ENCODE results near the gene PRR7. TPM values are rescaled to one million over a fixed set of nuclear protein-coding genes. Genes with fewer than 3 reads are reported as not detected.

PRR7 gene
- total and polyA plus RNA-seq, 2 experiments from 2014 or later = 10.5 to 24.8 TPM

DNA sequence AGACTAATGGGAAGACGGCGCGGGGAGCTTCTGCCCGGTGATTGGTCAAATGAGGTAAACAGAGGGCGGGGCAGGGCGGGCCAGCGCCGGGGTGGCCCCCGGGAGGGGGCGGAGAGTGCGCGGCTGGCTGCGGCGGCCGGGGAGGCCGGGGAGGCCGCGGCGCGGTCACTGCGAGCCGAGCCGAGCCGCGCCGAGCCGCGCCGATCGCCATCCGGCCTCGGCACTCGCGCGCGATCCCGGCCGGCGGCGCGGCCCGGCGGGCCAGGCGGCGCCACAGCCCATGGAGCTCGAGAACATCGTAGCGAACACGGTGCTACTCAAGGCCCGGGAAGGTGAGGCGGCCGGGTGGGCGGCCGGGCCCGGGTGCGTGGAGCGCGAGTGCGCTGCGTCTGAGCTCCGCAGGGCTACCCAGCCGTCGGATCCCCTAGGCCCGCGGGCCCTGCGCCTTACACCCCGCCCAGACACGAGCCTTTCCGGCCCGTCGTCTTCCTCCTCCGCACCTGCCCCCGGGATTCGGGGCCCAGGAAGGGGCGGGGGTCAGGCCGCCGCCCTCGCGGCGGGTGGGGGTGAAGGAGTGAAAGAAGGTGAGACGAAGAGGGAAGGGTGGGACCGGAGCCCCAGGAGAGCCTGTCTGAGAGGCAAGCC, 19.9 kb upstream of the PRR7 start, which contains the start of gene GRK6:
TSS of gene GRK6 (plus strand) at position 111 of the 645 bp plus-strand sequence. CDS start at position 281, 170 bp downstream.
- peak; percentile 74 for DNase-seq

GRCh38 chr5:177427211-177427822, 19.3 kb upstream of the PRR7 start:
- Histone ChIP-seq H4K20me1 (ENCODE audit: insufficient read depth) (no peaks in the 10 kb centered on the region), H3K4me2 (ENCODE audit: unreplicated experiment) (peak overlapping the region; percentile 76), H3K36me3 (ENCODE audit: low read depth) (no peaks in the 10 kb centered on the region), H2AFZ (peak overlapping the region; percentile 53), H3K27ac (peak overlapping the region; percentile 57), H3K4me1 (ENCODE audit: insufficient read depth) (peaks cover 10% of the 10 kb centered on the region), H3K27me3 (replicated peaks; ENCODE audit: insufficient read depth) (no peaks in the 10 kb centered on the region), H3K4me3 (peak overlapping the region; percentile 76), H3K79me2 (ENCODE audit: insufficient read depth) (peaks cover 28% of the 10 kb centered on the region), H3F3A (ENCODE audit: insufficient read depth) (no peaks in the 10 kb centered on the region), H3K9ac (peak overlapping the region; percentile 91), H3K9me2 (ENCODE audit: insufficient read depth) (no peaks in the 10 kb centered on the region), H3K9me3 (ENCODE audit: low read depth) (no peaks in the 10 kb centered on the region)
- peak; percentile 44 for DNase-seq
- in situ Hi-C loops (cut with MboI) = no loop called here
- WGBS, 2 experiments (ENCODE audit: low coverage in 1 of 2, low lambda C conversion rate in 2 of 2, missing lambda C conversion rate in 2 of 2) = 13 to 14% methylated on average over 11 of the region's 11 CpGs
- TF ChIP-seq EZH2phosphoT487 (IDR thresholded peaks at IDR 0.05; ENCODE audit: insufficient read depth, low read depth) (no peak), EZH2 (IDR thresholded peaks at IDR 0.05; ENCODE audit: insufficient read depth, poor library complexity, severe bottlenecking) (no peak)

More for the DNA sequence above, 19.9 kb upstream of the PRR7 start, which contains the start of gene GRK6:
- no peaks in the 10 kb centered on the region for H3K27me3 ChIP-seq (replicated peaks; ENCODE audit: insufficient read depth)
- H3K9ac ChIP-seq = peak within 1 kb of the TSS; percentile 91
- no peaks in the 10 kb centered on the region for H3K9me3 ChIP-seq (ENCODE audit: low read depth)
- H3K9me2 ChIP-seq (ENCODE audit: insufficient read depth) = no peaks in the 10 kb centered on the region
- H3K4me1 ChIP-seq (ENCODE audit: insufficient read depth) = peaks cover 10% of the 10 kb centered on the region
- no peak for TF ChIP-seq EZH2 (IDR thresholded peaks at IDR 0.05; ENCODE audit: insufficient read depth, poor library complexity, severe bottlenecking)
- TF ChIP-seq EZH2phosphoT487 (IDR thresholded peaks at IDR 0.05; ENCODE audit: insufficient read depth, low read depth) = no peak
- no peaks in the 10 kb centered on the region for H3K36me3 ChIP-seq (ENCODE audit: low read depth)
- WGBS, 2 experiments (ENCODE audit: low coverage in 1 of 2, low lambda C conversion rate in 2 of 2, missing lambda C conversion rate in 2 of 2) = 1 to 3% methylated on average over 6 to 80 of the region's 82 CpGs
- H2AFZ ChIP-seq = peak within 1 kb of the TSS; percentile 89
- in situ Hi-C loops (cut with MboI) = no loop called here
- H3F3A ChIP-seq (ENCODE audit: insufficient read depth) = no peaks in the 10 kb centered on the region
- H3K4me2 ChIP-seq (ENCODE audit: unreplicated experiment) = peak within 1 kb of the TSS; percentile 76
- H3K4me3 ChIP-seq = peak within 1 kb of the TSS; percentile 76
- peaks cover 28% of the 10 kb centered on the region for H3K79me2 ChIP-seq (ENCODE audit: insufficient read depth)
- H3K27ac ChIP-seq = peak within 1 kb of the TSS; percentile 79
- no peaks in the 10 kb centered on the region for H4K20me1 ChIP-seq (ENCODE audit: insufficient read depth)

DNA sequence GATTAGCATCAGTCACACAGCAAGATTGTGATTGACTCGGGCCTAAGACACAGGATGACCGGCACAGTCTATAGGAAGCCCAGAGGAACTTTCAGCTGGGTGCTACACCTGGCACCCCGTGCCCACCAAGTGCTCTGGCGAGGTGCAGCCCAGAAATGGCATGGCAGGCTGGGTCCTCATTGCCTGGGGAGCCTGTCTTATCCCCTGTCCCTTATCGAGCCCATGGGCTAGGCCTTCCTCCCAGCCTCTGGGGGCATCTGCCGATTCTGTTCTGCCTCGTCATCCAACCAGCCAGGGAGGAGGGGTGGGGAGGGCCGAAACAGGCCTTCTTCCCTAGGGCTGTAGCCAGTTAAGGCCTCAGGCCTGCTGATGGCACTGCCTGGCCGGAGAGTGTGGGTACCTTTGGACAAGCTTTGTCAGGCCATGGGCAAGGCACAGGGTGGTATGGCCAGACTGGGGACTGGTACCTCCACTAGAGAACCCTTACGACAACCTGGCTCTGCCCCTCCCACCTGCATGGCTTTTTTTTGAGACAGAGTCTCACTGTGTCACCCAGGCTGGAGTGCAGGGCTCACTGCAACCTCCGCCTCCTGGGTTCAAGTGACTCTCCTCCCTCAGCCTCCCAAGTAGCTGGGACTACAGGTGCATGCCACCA, 18.6 kb upstream of the PRR7 start:
- H2AFZ ChIP-seq = no peak overlapping the region
- in situ Hi-C loops (cut with MboI) = no loop called here

GRCh38 chr5:177428574-177429217, 17.9 kb upstream of the PRR7 start:
- H3K36me3 ChIP-seq (ENCODE audit: low read depth) = no peaks in the 10 kb centered on the region
- peaks cover 10% of the 10 kb centered on the region for H3K4me1 ChIP-seq (ENCODE audit: insufficient read depth)
- in situ Hi-C loops (cut with MboI) = no loop called here
- no peaks in the 10 kb centered on the region for H4K20me1 ChIP-seq (ENCODE audit: insufficient read depth)
- no peaks in the 10 kb centered on the region for H3F3A ChIP-seq (ENCODE audit: insufficient read depth)
- no peak overlapping the region for H3K4me2 ChIP-seq (ENCODE audit: unreplicated experiment)
- H3K9ac ChIP-seq = no peak overlapping the region
- peaks cover 28% of the 10 kb centered on the region for H3K79me2 ChIP-seq (ENCODE audit: insufficient read depth)
- 87 to 91% methylated on average over 10 of the region's 10 CpGs for WGBS, 2 experiments (ENCODE audit: low coverage in 1 of 2, low lambda C conversion rate in 2 of 2, missing lambda C conversion rate in 2 of 2)
- DNase-seq = no peak
- no peaks in the 10 kb centered on the region for H3K27me3 ChIP-seq (replicated peaks; ENCODE audit: insufficient read depth)
- H3K27ac ChIP-seq = no peak overlapping the region
- no peaks in the 10 kb centered on the region for H3K9me3 ChIP-seq (ENCODE audit: low read depth)
- no peak overlapping the region for H2AFZ ChIP-seq
- no peaks in the 10 kb centered on the region for H3K9me2 ChIP-seq (ENCODE audit: insufficient read depth)
- H3K4me3 ChIP-seq = no peak overlapping the region
- no peak for TF ChIP-seq EZH2 (IDR thresholded peaks at IDR 0.05; ENCODE audit: insufficient read depth, poor library complexity, severe bottlenecking)
- no peak for TF ChIP-seq EZH2phosphoT487 (IDR thresholded peaks at IDR 0.05; ENCODE audit: insufficient read depth, low read depth)

More for the DNA sequence above, 18.6 kb upstream of the PRR7 start:
- Histone ChIP-seq H3K79me2 (ENCODE audit: insufficient read depth) (peaks cover 28% of the 10 kb centered on the region), H3K36me3 (ENCODE audit: low read depth) (no peaks in the 10 kb centered on the region), H3F3A (ENCODE audit: insufficient read depth) (no peaks in the 10 kb centered on the region), H3K9me2 (ENCODE audit: insufficient read depth) (no peaks in the 10 kb centered on the region), H3K27ac (no peak overlapping the region), H3K9ac (peak overlapping the region; percentile 91), H3K4me3 (peak overlapping the region; percentile 76), H3K9me3 (ENCODE audit: low read depth) (no peaks in the 10 kb centered on the region), H3K27me3 (replicated peaks; ENCODE audit: insufficient read depth) (no peaks in the 10 kb centered on the region), H3K4me2 (ENCODE audit: unreplicated experiment) (peak overlapping the region; percentile 76), H3K4me1 (ENCODE audit: insufficient read depth) (peaks cover 10% of the 10 kb centered on the region), H4K20me1 (ENCODE audit: insufficient read depth) (no peaks in the 10 kb centered on the region)
- 87% methylated on average over 10 to 11 of the region's 11 CpGs for WGBS, 2 experiments (ENCODE audit: low coverage in 1 of 2, low lambda C conversion rate in 2 of 2, missing lambda C conversion rate in 2 of 2)
- DNase-seq = no peak
- TF ChIP-seq EZH2 (IDR thresholded peaks at IDR 0.05; ENCODE audit: insufficient read depth, poor library complexity, severe bottlenecking) (no peak), EZH2phosphoT487 (IDR thresholded peaks at IDR 0.05; ENCODE audit: insufficient read depth, low read depth) (no peak)
